DOHH2 (cell line): Measurements from ENCODE around the gene SERPINB2.

Source experiments
- H3F3A ChIP-seq: fragments of 200-600 bp; sonication (generic), shearing (Covaris generic); 2 replicates; pipeline ENCODE4 v1.6.0; 2016; ENCODE audit warnings: antibody characterized with exemption, mild to moderate bottlenecking; ENCODE audit not compliant: control insufficient read depth, insufficient read depth
- H3K27ac ChIP-seq: fragments of 200-600 bp; sonication (generic); 2 replicates; pipeline ENCODE4 v1.5.1; 2014; ENCODE audit warnings: low read depth, mild to moderate bottlenecking, low read length, moderate library complexity
- H3K27me3 ChIP-seq: fragments of 200-600 bp; sonication (generic); 2 replicates; pipeline ENCODE4 v1.6.1; 2014; ENCODE audit warnings: mild to moderate bottlenecking, low read length, mixed read lengths; ENCODE audit not compliant: control insufficient read depth
- H3K36me3 ChIP-seq: fragments of 200-600 bp; sonication (generic); 2 replicates; pipeline ENCODE4 v1.6.1; 2014; ENCODE audit warnings: mild to moderate bottlenecking, low read length, moderate library complexity, mixed read lengths; ENCODE audit not compliant: control insufficient read depth
- H3K4me1 ChIP-seq: fragments of 200-600 bp; sonication (generic); 2 replicates; pipeline ENCODE4 v1.6.1; 2014; ENCODE audit warnings: mild to moderate bottlenecking, low read length, mixed read lengths; ENCODE audit not compliant: control insufficient read depth
- H3K4me2 ChIP-seq: fragments of 200-600 bp; sonication (generic); 2 replicates; pipeline ENCODE4 v1.6.0; 2014; ENCODE audit warnings: mild to moderate bottlenecking, low read length, moderate library complexity
- H3K4me3 ChIP-seq: fragments of 200-600 bp; sonication (generic); 2 replicates; pipeline ENCODE4 v1.5.1; 2014; ENCODE audit warnings: mild to moderate bottlenecking, low read length, mixed read lengths
- H3K79me2 ChIP-seq: fragments of 200-600 bp; sonication (generic); 2 replicates; pipeline ENCODE4 v1.6.1; 2014; ENCODE audit warnings: mild to moderate bottlenecking, low read length, mixed read lengths; ENCODE audit not compliant: control insufficient read depth
- H3K9me2 ChIP-seq: fragments of 200-600 bp; sonication (generic); replicated peaks from 2 replicates; pipeline ENCODE4 v1.6.1; 2014; ENCODE audit warnings: mild to moderate bottlenecking, low read length, mixed read lengths; ENCODE audit not compliant: control insufficient read depth
- H3K9me3 ChIP-seq: fragments of 200-600 bp; sonication (generic); 2 replicates; pipeline ENCODE4 v1.6.1; 2014; ENCODE audit warnings: antibody characterized with exemption, low read length, mixed read lengths; ENCODE audit not compliant: control insufficient read depth, insufficient read depth
- H4K20me1 ChIP-seq: fragments of 200-600 bp; sonication (generic); 2 replicates; pipeline ENCODE4 v1.6.0; 2014; ENCODE audit warnings: low read depth, mild to moderate bottlenecking, antibody characterized with exemption, low read length, moderate library complexity; ENCODE audit not compliant: control insufficient read depth, insufficient read depth
- CTCF ChIP-seq: fragments of 200-600 bp; sonication (generic); IDR thresholded peaks from one replicate; pipeline ENCODE4 v1.5.1; 2014; ENCODE audit warnings: antibody characterized with exemption, mild to moderate bottlenecking, low read depth, low read length; ENCODE audit not compliant: poor library complexity, severe bottlenecking
- EZH2phosphoT487 ChIP-seq: fragments of 200-600 bp; sonication (generic); IDR thresholded peaks from 2 replicates; pipeline ENCODE4 v1.6.1; 2017; ENCODE audit warnings: borderline replicate concordance, mild to moderate bottlenecking, antibody characterized with exemption, low read length, moderate library complexity, mixed read lengths

The SERPINB2 gene

GRCh38 chr18:63909870-63910269 is 22.4 kb downstream of the SERPINB2 start:
- no peak overlapping the region for H3K4me3 ChIP-seq
- TF ChIP-seq EZH2phosphoT487 (no peak), CTCF (no peak)
- no peak overlapping the region for H3K4me2 ChIP-seq

GRCh38 chr18:63917817-63918216 is 30.3 kb downstream of the SERPINB2 start:
- H3K4me3 ChIP-seq: no peak overlapping the region
- peaks cover 18% of the 10 kb centered on the region for H3K27me3 ChIP-seq
- H4K20me1 ChIP-seq: no peaks in the 10 kb centered on the region
- TF ChIP-seq EZH2phosphoT487 (no peak), CTCF (no peak)
- no peaks in the 10 kb centered on the region for H3K79me2 ChIP-seq
- H3K4me1 ChIP-seq: no peaks in the 10 kb centered on the region
- no peaks in the 10 kb centered on the region for H3K36me3 ChIP-seq
- H3K27ac ChIP-seq: no peak overlapping the region
- no peaks in the 10 kb centered on the region for H3F3A ChIP-seq
- no peak overlapping the region for H3K4me2 ChIP-seq
- H3K9me2 ChIP-seq: no peaks in the 10 kb centered on the region
- no peaks in the 10 kb centered on the region for H3K9me3 ChIP-seq

More at GRCh38 chr18:63909870-63910269, 22.4 kb downstream of the SERPINB2 start:
- H3K27me3 ChIP-seq: peaks cover 10% of the 10 kb centered on the region
- no peaks in the 10 kb centered on the region for H3K9me2 ChIP-seq
- H3K9me3 ChIP-seq: no peaks in the 10 kb centered on the region
- H3K4me1 ChIP-seq: no peaks in the 10 kb centered on the region
- no peaks in the 10 kb centered on the region for H4K20me1 ChIP-seq
- H3K36me3 ChIP-seq: no peaks in the 10 kb centered on the region
- H3K79me2 ChIP-seq: no peaks in the 10 kb centered on the region
- H3F3A ChIP-seq: no peaks in the 10 kb centered on the region
- H3K27ac ChIP-seq: no peak overlapping the region

DNA sequence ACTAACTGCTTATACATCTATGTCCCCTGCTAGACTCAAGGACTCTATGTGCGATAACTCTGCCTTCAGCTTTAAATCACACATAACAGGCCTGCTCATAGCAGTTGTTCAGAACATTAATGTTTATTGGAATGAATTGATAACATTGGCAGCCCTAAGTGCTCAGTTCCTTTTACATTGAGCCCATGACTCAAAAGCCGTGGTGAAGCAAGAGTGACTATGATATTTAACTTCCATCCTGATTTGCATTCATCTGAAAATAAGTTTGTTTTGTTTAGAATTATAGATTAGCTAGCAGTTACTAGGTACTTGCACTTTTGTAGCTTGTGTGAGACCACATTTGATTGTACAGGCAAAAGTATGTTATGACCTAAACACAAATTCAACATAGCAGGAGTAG is 34.5 kb downstream of the SERPINB2 start:
- Histone ChIP-seq H3K9me3 (no peaks in the 10 kb centered on the region), H3K4me2 (no peak overlapping the region), H3K36me3 (no peaks in the 10 kb centered on the region), H4K20me1 (no peaks in the 10 kb centered on the region), H3K27ac (no peak overlapping the region), H3K79me2 (no peaks in the 10 kb centered on the region), H3K27me3 (peaks cover 6% of the 10 kb centered on the region), H3K9me2 (no peaks in the 10 kb centered on the region), H3K4me1 (no peaks in the 10 kb centered on the region), H3K4me3 (no peak overlapping the region), H3F3A (no peaks in the 10 kb centered on the region)
- TF ChIP-seq EZH2phosphoT487 (no peak), CTCF (no peak)

DNA sequence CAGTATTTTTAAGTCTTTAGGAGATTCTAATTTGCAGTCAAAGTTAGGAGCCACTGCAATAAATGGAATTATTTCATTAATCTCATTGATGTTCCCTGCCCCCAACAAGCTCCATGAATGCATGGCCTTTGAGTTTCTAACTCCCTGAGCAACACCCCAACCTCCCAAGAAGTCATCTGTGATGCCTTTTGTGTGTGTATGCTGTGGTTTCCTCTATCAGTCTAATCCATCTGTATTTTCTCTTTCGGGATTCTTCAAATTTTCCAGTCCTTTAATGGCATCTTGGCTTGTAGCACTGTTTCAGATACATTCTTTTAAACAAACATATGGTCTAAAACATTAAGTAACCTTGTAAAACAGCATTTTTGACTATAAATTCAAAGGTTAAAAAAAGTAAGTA is 37.0 kb downstream of the SERPINB2 start:
- Histone ChIP-seq H3K27me3 (peaks cover 4% of the 10 kb centered on the region), H3K36me3 (no peaks in the 10 kb centered on the region), H3K9me2 (no peaks in the 10 kb centered on the region), H3K27ac (no peak overlapping the region), H3K4me2 (no peak overlapping the region), H3K4me1 (no peaks in the 10 kb centered on the region), H3K4me3 (no peak overlapping the region), H3K9me3 (no peaks in the 10 kb centered on the region), H4K20me1 (no peaks in the 10 kb centered on the region), H3K79me2 (no peaks in the 10 kb centered on the region), H3F3A (no peaks in the 10 kb centered on the region)
- TF ChIP-seq CTCF: no peak
- no peak for TF ChIP-seq EZH2phosphoT487
